H9 (cell line): ENCODE data around the gene UVRAG. TPM values are rescaled to one million over a fixed set of nuclear protein-coding genes. Genes with fewer than 3 reads are reported as not detected.

Source experiments
- DNase-seq: peaks from one replicate; pipeline ENCODE4 v3.0.0-alpha.2; 2017
- H2AFZ ChIP-seq: one replicate; pipeline ENCODE4 v1.6.1; 2013; ENCODE audit warnings: mild to moderate bottlenecking, low read length, control low read depth, moderate library complexity
- H2AK5ac ChIP-seq: 2 replicates; pipeline ENCODE4 v1.6.1; 2013; ENCODE audit warnings: low read length, control low read depth, mixed read lengths; ENCODE audit not compliant: insufficient read length
- H2BK120ac ChIP-seq: one replicate; pipeline ENCODE4 v1.6.1; 2013; ENCODE audit warnings: low read depth, mild to moderate bottlenecking, low read length, control low read depth, inconsistent platforms; ENCODE audit not compliant: poor library complexity, severe bottlenecking
- H2BK12ac ChIP-seq: 2 replicates; pipeline ENCODE4 v1.6.1; 2013; ENCODE audit warnings: low read length, control low read depth, mixed read lengths, low read depth; ENCODE audit not compliant: insufficient read length
- H2BK15ac ChIP-seq: 2 replicates; pipeline ENCODE4 v1.6.1; 2013; ENCODE audit warnings: low read depth, low read length, control low read depth
- H2BK20ac ChIP-seq: one replicate; pipeline ENCODE4 v1.6.1; 2013; ENCODE audit warnings: low read depth, mild to moderate bottlenecking, low read length, control low read depth, inconsistent platforms; ENCODE audit not compliant: poor library complexity, severe bottlenecking
- H2BK5ac ChIP-seq: 2 replicates; pipeline ENCODE4 v1.6.1; 2013; ENCODE audit warnings: low read length, control low read depth, mixed read lengths; ENCODE audit not compliant: insufficient read length
- H3K14ac ChIP-seq: 2 replicates; pipeline ENCODE4 v1.6.1; 2013; ENCODE audit warnings: low read length, control low read depth; ENCODE audit not compliant: insufficient read depth
- H3K18ac ChIP-seq: 2 replicates; pipeline ENCODE4 v1.6.1; 2013; ENCODE audit warnings: low read depth, mild to moderate bottlenecking, mixed read lengths, low read length, control low read depth; ENCODE audit not compliant: insufficient read length
- H3K23ac ChIP-seq: 2 replicates; pipeline ENCODE4 v1.6.1; 2013; ENCODE audit warnings: low read length, control low read depth, mixed read lengths, low read depth; ENCODE audit not compliant: insufficient read length
- H3K23me2 ChIP-seq: 2 replicates; pipeline ENCODE4 v1.6.1; 2013; ENCODE audit warnings: low read depth, mild to moderate bottlenecking, mixed read lengths, low read length, control low read depth; ENCODE audit not compliant: insufficient read length, poor library complexity, severe bottlenecking
- H3K27ac ChIP-seq: 2 replicates; pipeline ENCODE4 v1.5.1; 2013; ENCODE audit warnings: low read length, control low read depth, mixed read lengths, low read depth; ENCODE audit not compliant: insufficient read length
- H3K27me3 ChIP-seq: 2 replicates; pipeline ENCODE4 v1.6.1; 2013; ENCODE audit warnings: low read length, control low read depth, inconsistent platforms; ENCODE audit not compliant: insufficient read depth
- H3K4ac ChIP-seq: 2 replicates; pipeline ENCODE4 v1.6.1; 2013; ENCODE audit warnings: low read depth, mild to moderate bottlenecking, control low read depth, inconsistent platforms, low read length, moderate library complexity
- H3K4me1 ChIP-seq: 2 replicates; pipeline ENCODE4 v1.6.1; 2013; ENCODE audit warnings: low read length, control low read depth, inconsistent platforms; ENCODE audit not compliant: insufficient read depth
- H3K4me2 ChIP-seq: 2 replicates; pipeline ENCODE4 v1.6.1; 2013; ENCODE audit warnings: low read length, control low read depth, mixed read lengths; ENCODE audit not compliant: insufficient read length, insufficient read depth
- H3K56ac ChIP-seq: 2 replicates; pipeline ENCODE4 v1.6.1; 2013; ENCODE audit warnings: low read depth, mild to moderate bottlenecking, mixed read lengths, low read length, control low read depth; ENCODE audit not compliant: insufficient read length
- H3K79me1 ChIP-seq: 2 replicates; pipeline ENCODE4 v1.6.1; 2013; ENCODE audit warnings: low read depth, mild to moderate bottlenecking, moderate library complexity, low read length, control low read depth, inconsistent platforms; ENCODE audit not compliant: insufficient read depth, poor library complexity, severe bottlenecking
- H3K79me2 ChIP-seq: 2 replicates; pipeline ENCODE4 v1.6.1; 2013; ENCODE audit warnings: low read length, control low read depth, inconsistent platforms; ENCODE audit not compliant: insufficient read depth
- H3K9ac ChIP-seq: 2 replicates; pipeline ENCODE4 v1.6.1; 2013; ENCODE audit warnings: low read length, control low read depth, mixed read lengths; ENCODE audit not compliant: insufficient read length; ENCODE audit errors: extremely low read depth
- H3K9me3 ChIP-seq: one replicate; pipeline ENCODE4 v1.6.1; 2013; ENCODE audit warnings: low read depth, low read length, inconsistent platforms; ENCODE audit not compliant: control insufficient read depth
- H3T11ph ChIP-seq: one replicate; pipeline ENCODE4 v1.6.1; 2013; ENCODE audit warnings: mild to moderate bottlenecking, low read length, control low read depth, inconsistent platforms
- H4K20me1 ChIP-seq: one replicate; pipeline ENCODE4 v1.6.1; 2013; ENCODE audit not compliant: control insufficient read depth, insufficient read length, insufficient read depth
- H4K5ac ChIP-seq: 2 replicates; pipeline ENCODE4 v1.6.1; 2013; ENCODE audit warnings: low read depth, mild to moderate bottlenecking, mixed read lengths, low read length, control low read depth; ENCODE audit not compliant: insufficient read length
- H4K8ac ChIP-seq: replicated peaks from 2 replicates; pipeline ENCODE4 v1.6.1; 2013; ENCODE audit warnings: low read length, control low read depth, mixed read lengths, low read depth; ENCODE audit not compliant: insufficient read length
- H4K91ac ChIP-seq: 2 replicates; pipeline ENCODE4 v1.6.1; 2013; ENCODE audit warnings: low read depth, mild to moderate bottlenecking, moderate library complexity, mixed read lengths, low read length, control low read depth; ENCODE audit not compliant: insufficient read length
- H3K27ac Mint-ChIP-seq, 3 experiments: 2 replicates in 2 of 3; 3 replicates in 1 of 3; pipeline ENCODE4 v1.8.0; 2020 to 2021; ENCODE audit warnings: mixed read lengths in 3 of 3, mild to moderate bottlenecking in 1 of 3, moderate library complexity in 1 of 3
- H3K27me3 Mint-ChIP-seq: 2 replicates; pipeline ENCODE4 v1.8.0; 2021; ENCODE audit warnings: low read depth, mild to moderate bottlenecking, moderate library complexity, mixed read lengths
- H3K36me3 Mint-ChIP-seq, 3 experiments: 2 replicates in 2 of 3; 3 replicates in 1 of 3; pipeline ENCODE4 v1.8.0; 2020 to 2021; ENCODE audit warnings: low read depth in 3 of 3, mixed read lengths in 3 of 3; ENCODE audit not compliant: insufficient read depth in 1 of 3
- H3K4me1 Mint-ChIP-seq, 2 experiments: 2 replicates each; pipeline ENCODE4 v1.8.0; 2020; ENCODE audit warnings: mixed read lengths in 2 of 2
- H3K4me3 Mint-ChIP-seq, 2 experiments: 2 replicates in 1 of 2; 3 replicates in 1 of 2; pipeline ENCODE4 v1.8.0; 2020 to 2021; ENCODE audit warnings: mild to moderate bottlenecking in 2 of 2, mixed read lengths in 2 of 2, moderate library complexity in 1 of 2
- H3K9me3 Mint-ChIP-seq, 2 experiments: 2 replicates in 1 of 2; 3 replicates in 1 of 2; pipeline ENCODE4 v1.8.0; 2020; ENCODE audit warnings: mild to moderate bottlenecking in 2 of 2, mixed read lengths in 2 of 2, moderate library complexity in 1 of 2
- WGBS: extraction: QIAGEN DNeasy Blood & Tissue Kit; methylation state at CpG from one replicate; pipeline ENCODE4 v1.1.7; 2013; ENCODE audit warnings: missing lambda C conversion rate, low lambda C conversion rate, mixed read lengths; ENCODE audit not compliant: insufficient read length; ENCODE audit errors: extremely low coverage; 5-methylcytosine and 5-hydroxymethylcytosine counted together
- total RNA-seq: library from RNA; stranded (reverse); gene quantifications from 2 replicates; pipeline ENCODE4 v1.2.1, GENCODE V29; 2021
- TF ChIP-seq, protein P1 (sequence below): fragments of 200-600 bp; sonication (generic); conservative IDR thresholded peaks from 3 replicates; pipeline ENCODE4 v1.8.0; 2021; ENCODE audit warnings: antibody characterized with exemption, mild to moderate bottlenecking

UVRAG gene
- total RNA-seq, 1 experiment from 2014 or later, result 18.5 TPM

GRCh38 chr11:76044750-76045320 is 229.8 kb downstream of the UVRAG start:
- Mint-ChIP-seq H3K4me3 (no peak overlapping the region), H3K27ac (no peak overlapping the region), H3K9me3 (peaks cover 28 to 31% of the 10 kb centered on the region in 2 experiments), H3K36me3 (peaks cover 35 to 56% (median 49%) of the 10 kb centered on the region in 3 experiments), H3K27me3 (0 out of 2 replicates have a peak, but pooled peaks cover 2% of the 10 kb centered on the region), H3K4me1 (0 out of 4 replicates have a peak, but pooled peaks cover 0 to 5% of the 10 kb centered on the region in 2 experiments)
- Histone ChIP-seq H3K27ac (no peak overlapping the region), H3K56ac (no peak overlapping the region), H3K79me2 (no peaks in the 10 kb centered on the region), H4K20me1 (no peaks in the 10 kb centered on the region), H4K91ac (no peak overlapping the region), H3K23me2 (no peaks in the 10 kb centered on the region), H3K9me3 (peaks cover 17% of the 10 kb centered on the region), H3K4me2 (no peak overlapping the region), H4K5ac (no peak overlapping the region), H2AK5ac (no peak overlapping the region), H3K9ac (no peak overlapping the region), H2BK120ac (no peak overlapping the region), H3K4ac (no peak overlapping the region), H3K14ac (no peak overlapping the region), H3K4me1 (no peaks in the 10 kb centered on the region), H2BK5ac (no peak overlapping the region), H2AFZ (no peak overlapping the region), H3T11ph (no peak overlapping the region), H3K79me1 (no peaks in the 10 kb centered on the region), H3K27me3 (no peaks in the 10 kb centered on the region), H3K18ac (no peak overlapping the region), H2BK20ac (no peak overlapping the region), H2BK12ac (no peak overlapping the region), H4K8ac (no peak overlapping the region), H3K23ac (no peak overlapping the region), H2BK15ac (no peak overlapping the region)
- WGBS, result no CpG with 5 or more reads among the region's 7 CpGs
- TF ChIP-seq, protein P1, sequence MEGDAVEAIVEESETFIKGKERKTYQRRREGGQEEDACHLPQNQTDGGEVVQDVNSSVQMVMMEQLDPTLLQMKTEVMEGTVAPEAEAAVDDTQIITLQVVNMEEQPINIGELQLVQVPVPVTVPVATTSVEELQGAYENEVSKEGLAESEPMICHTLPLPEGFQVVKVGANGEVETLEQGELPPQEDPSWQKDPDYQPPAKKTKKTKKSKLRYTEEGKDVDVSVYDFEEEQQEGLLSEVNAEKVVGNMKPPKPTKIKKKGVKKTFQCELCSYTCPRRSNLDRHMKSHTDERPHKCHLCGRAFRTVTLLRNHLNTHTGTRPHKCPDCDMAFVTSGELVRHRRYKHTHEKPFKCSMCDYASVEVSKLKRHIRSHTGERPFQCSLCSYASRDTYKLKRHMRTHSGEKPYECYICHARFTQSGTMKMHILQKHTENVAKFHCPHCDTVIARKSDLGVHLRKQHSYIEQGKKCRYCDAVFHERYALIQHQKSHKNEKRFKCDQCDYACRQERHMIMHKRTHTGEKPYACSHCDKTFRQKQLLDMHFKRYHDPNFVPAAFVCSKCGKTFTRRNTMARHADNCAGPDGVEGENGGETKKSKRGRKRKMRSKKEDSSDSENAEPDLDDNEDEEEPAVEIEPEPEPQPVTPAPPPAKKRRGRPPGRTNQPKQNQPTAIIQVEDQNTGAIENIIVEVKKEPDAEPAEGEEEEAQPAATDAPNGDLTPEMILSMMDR, result no peak
- DNase-seq, result no peak
